ENCODE data around the gene FOXO6.

FOXO6 gene

DNA sequence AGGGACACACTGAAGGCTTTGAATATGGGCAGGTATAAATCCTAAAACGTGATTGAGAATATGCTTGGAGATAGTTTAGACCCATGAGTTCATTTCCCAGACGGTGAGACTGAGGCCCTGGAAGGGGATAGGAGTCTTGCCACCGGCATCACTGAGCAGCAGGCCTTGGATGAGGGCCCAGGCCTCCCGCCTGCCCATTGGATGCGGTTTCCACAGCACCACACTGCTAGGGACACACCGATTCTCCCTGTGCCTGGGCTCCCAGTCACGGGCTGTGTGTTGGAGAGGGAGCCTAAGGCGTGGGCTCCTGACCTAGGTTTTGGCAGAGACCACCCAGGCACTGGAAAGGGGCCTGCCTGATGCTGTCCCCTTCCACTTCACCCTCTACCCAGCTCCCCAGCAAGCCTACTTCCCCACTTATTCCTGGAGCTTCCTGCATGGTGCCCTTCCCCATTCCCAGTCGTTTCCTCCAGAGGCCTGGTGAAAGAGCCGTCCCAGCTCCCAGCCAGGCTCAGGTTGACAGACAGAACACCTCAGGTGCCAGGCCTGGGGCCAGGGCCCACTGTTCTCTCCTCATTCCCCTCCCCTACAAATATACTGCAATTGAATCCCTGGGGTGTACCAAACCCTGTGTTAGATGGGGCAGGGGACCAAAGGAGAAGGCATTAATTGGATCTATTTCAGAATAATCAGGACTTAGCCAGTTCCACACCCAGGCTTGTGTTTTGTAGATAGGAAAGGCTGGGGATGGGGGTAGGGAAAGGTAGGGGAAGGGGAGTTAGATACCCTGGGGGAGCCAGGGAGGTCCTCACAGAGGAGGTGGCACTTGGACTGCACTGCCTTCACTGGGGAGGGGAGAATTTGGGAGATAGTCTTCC, 3.4 kb downstream of the FOXO6 start:
- Histone ChIP-seq H3K4me1 (ENCODE audit: control insufficient read depth, insufficient read depth, low read length) (peaks cover 21% of the 10 kb centered on the region), H3K27me3 (ENCODE audit: control insufficient read depth, insufficient read depth, low read length) (peaks cover 72% of the 10 kb centered on the region), H3K4me2 (ENCODE audit: low read length) (no peak overlapping the region), H3K36me3 (ENCODE audit: insufficient read depth, low read length) (no peaks in the 10 kb centered on the region), H3K9me3 (replicated peaks; ENCODE audit: low read length) (no peaks in the 10 kb centered on the region), H3K4me3 (ENCODE audit: low read length) (no peak overlapping the region), H3K9ac (ENCODE audit: low read depth, low read length) (no peak overlapping the region)

DNA sequence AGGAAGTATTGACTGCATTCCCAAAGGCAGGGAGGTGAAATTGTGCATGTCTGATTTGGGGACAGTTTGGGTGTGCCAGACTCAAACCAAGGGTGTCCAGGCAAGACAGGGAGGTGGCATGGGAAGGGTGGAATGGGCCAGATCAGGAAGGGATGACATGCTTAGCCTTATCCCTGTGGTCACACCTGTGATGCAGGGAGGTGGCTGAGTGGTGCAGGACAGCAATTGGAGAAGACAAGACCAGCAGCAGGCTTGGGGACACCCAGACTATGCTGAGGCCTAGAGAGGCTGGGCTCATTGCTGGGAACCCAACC, 4.0 kb downstream of the FOXO6 start:
- Histone ChIP-seq H3K9me3 (replicated peaks; ENCODE audit: low read length) (no peaks in the 10 kb centered on the region), H3K4me2 (ENCODE audit: low read length) (no peak overlapping the region), H3K4me1 (ENCODE audit: control insufficient read depth, insufficient read depth, low read length) (peaks cover 17% of the 10 kb centered on the region), H3K9ac (ENCODE audit: low read depth, low read length) (no peak overlapping the region), H3K27me3 (ENCODE audit: control insufficient read depth, insufficient read depth, low read length) (peaks cover 72% of the 10 kb centered on the region), H3K36me3 (ENCODE audit: insufficient read depth, low read length) (no peaks in the 10 kb centered on the region), H3K4me3 (ENCODE audit: low read length) (no peak overlapping the region)

DNA sequence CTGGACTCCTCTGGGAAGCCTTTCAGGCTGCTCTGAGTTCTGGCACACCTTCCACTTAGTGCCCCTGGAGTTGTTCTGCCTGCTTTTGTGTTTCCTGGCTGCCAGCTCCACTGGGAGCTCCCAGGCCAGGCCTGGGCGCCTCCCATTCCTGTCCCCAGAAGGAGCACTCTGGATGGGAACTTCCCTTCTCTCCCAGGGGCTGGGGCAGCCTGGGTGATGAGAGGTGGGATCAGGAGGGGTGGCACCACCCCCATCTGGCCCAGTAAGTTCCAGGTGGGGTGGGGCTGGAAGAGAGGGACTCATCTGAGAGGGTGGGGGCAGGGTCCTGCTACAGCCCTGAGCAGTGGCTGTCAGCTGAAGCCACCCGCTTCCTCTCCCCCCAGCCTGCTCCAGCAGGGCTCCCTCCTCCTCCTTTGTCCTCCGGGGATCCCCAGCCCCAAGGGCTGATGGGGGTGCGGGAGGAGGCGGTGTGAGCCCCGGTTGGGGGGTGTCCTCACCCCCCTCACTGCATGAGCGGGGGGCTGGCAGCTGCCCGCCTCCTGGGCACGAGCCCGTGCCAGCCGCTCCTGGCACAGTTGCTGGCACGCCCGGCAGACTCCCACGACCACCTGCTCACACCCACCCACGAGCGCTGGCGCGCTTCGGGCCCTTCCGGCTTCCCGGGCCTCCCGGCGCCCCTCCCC, 4.7 kb downstream of the FOXO6 start:
- peaks cover 12% of the 10 kb centered on the region for H3K4me1 ChIP-seq (ENCODE audit: control insufficient read depth, insufficient read depth, low read length)
- H3K36me3 ChIP-seq (ENCODE audit: insufficient read depth, low read length): no peaks in the 10 kb centered on the region
- no peaks in the 10 kb centered on the region for H3K9me3 ChIP-seq (replicated peaks; ENCODE audit: low read length)
- H3K9ac ChIP-seq (ENCODE audit: low read depth, low read length): no peak overlapping the region
- no peak overlapping the region for H3K4me3 ChIP-seq (ENCODE audit: low read length)
- peak overlapping the region; percentile 41 for H3K4me2 ChIP-seq (ENCODE audit: low read length)
- H3K27me3 ChIP-seq (ENCODE audit: control insufficient read depth, insufficient read depth, low read length): peaks cover 72% of the 10 kb centered on the region

DNA sequence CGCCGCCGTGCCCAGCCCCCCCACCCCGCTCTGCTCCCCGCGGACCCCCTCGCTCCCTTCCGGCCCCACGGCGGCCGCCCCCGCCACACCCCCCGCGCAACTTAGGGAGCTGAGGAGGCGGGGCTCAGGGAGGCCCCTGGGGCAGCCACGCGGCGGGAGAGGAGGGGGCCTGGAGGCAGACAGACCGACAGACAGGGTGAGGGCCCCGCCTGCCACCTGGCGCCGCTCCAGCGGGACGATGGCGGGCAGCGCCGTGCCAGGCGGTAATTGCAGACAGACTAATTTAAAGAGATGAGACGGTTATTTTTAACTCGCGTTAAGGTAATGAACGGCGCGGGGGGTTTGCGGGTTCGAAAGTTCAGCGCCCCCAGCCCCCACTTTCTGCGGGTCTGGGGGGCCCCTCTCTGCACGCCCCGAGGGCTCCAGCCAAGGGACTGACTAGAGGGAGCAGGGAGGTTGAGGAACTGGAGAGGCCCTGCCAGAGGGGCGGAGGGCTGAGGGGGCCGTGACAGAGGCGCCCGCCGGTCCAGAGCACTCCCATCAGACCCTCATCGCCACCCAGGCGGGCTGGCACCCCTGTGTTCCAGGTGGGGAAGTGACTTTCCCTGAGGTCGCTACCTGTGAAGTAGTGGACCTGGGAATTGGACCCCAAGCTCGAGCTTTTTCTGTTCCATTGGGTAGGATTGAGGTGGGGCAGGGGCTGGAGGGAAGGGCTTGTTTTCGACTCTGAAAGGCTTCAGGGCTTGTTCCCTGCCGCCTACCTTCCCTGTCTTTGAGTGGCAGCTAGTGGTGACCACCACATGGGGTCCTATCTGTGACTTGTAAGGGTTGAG, 5.4 kb downstream of the FOXO6 start:
- H3K36me3 ChIP-seq (ENCODE audit: insufficient read depth, low read length): no peaks in the 10 kb centered on the region
- peak overlapping the region; percentile 52 for H3K4me3 ChIP-seq (ENCODE audit: low read length)
- H3K9ac ChIP-seq (ENCODE audit: low read depth, low read length): no peak overlapping the region
- peaks cover 10% of the 10 kb centered on the region for H3K4me1 ChIP-seq (ENCODE audit: control insufficient read depth, insufficient read depth, low read length)
- H3K27me3 ChIP-seq (ENCODE audit: control insufficient read depth, insufficient read depth, low read length): peaks cover 72% of the 10 kb centered on the region
- H3K9me3 ChIP-seq (replicated peaks; ENCODE audit: low read length): no peaks in the 10 kb centered on the region
- H3K4me2 ChIP-seq (ENCODE audit: low read length): peak overlapping the region; percentile 63

DNA sequence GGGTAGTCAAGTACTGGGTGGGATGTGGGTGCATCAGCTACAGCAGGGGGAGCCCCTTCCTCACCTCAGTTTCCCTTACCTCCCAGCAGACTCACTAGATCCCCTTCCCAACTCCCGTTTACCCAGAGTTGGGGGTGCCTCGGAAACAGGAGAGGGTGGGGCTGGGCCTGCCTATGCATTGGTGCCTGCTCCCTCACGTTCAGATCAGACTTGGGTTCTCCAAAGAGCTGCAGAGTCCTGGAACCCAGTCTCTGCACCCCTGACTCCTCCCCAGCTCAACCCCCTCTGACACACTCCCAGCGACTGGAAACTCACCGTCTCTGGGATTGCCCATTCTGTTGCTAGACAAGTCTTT, 6.0 kb downstream of the FOXO6 start:
- Histone ChIP-seq H3K4me3 (ENCODE audit: low read length) (no peak overlapping the region), H3K4me2 (ENCODE audit: low read length) (no peak overlapping the region), H3K27me3 (ENCODE audit: control insufficient read depth, insufficient read depth, low read length) (peaks cover 67% of the 10 kb centered on the region), H3K36me3 (ENCODE audit: insufficient read depth, low read length) (no peaks in the 10 kb centered on the region), H3K4me1 (ENCODE audit: control insufficient read depth, insufficient read depth, low read length) (peaks cover 11% of the 10 kb centered on the region), H3K9ac (ENCODE audit: low read depth, low read length) (no peak overlapping the region), H3K9me3 (replicated peaks; ENCODE audit: low read length) (no peaks in the 10 kb centered on the region)

DNA sequence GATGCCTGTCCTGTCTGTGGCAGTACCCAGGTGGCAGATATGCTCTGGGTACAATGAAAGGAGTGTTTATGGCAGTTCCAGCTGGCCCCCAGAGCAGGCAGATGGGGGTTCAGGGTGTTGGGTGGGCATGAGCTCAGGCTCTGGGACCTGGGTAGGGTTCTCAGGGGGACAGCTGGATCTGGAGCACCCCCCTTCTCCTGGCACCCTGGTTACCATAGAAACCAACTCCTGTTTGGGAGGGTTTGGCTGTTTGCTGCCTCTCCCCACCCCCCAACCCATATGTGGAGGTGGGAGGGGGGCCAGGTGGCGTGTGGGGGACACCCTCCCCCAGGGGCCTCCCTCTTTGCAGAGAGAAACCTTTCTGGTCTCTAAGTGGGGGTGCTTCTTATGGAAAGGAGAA, 7.1 kb downstream of the FOXO6 start:
- Histone ChIP-seq H3K9ac (ENCODE audit: low read depth, low read length) (no peak overlapping the region), H3K36me3 (ENCODE audit: insufficient read depth, low read length) (no peaks in the 10 kb centered on the region), H3K4me2 (ENCODE audit: low read length) (no peak overlapping the region), H3K27me3 (ENCODE audit: control insufficient read depth, insufficient read depth, low read length) (peaks cover 61% of the 10 kb centered on the region), H3K4me3 (ENCODE audit: low read length) (no peak overlapping the region), H3K4me1 (ENCODE audit: control insufficient read depth, insufficient read depth, low read length) (peaks cover 13% of the 10 kb centered on the region), H3K9me3 (replicated peaks; ENCODE audit: low read length) (no peaks in the 10 kb centered on the region)

DNA sequence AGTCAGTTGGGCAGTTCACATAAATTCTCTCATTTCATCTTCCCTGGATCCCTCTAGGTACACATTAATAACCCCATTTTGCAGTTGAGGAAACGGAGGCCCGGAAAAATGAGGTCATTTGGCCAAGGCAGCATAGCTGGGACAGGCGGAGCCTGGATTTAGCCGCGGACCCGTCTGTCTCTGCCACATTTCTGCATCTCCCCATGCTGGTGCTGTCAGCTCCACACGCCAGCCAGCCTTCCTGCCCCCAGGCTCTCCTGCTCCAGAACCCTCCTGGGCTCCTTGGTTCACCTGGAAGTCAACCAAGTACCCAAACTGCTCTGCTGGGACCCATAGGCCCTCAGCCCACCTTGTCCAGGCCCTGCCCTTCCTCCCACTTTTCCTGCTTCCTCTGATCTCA, 7.6 kb downstream of the FOXO6 start:
- Histone ChIP-seq H3K4me2 (ENCODE audit: low read length) (no peak overlapping the region), H3K27me3 (ENCODE audit: control insufficient read depth, insufficient read depth, low read length) (peaks cover 61% of the 10 kb centered on the region), H3K4me1 (ENCODE audit: control insufficient read depth, insufficient read depth, low read length) (peaks cover 13% of the 10 kb centered on the region), H3K9ac (ENCODE audit: low read depth, low read length) (no peak overlapping the region), H3K36me3 (ENCODE audit: insufficient read depth, low read length) (no peaks in the 10 kb centered on the region), H3K9me3 (replicated peaks; ENCODE audit: low read length) (no peaks in the 10 kb centered on the region), H3K4me3 (ENCODE audit: low read length) (no peak overlapping the region)

DNA sequence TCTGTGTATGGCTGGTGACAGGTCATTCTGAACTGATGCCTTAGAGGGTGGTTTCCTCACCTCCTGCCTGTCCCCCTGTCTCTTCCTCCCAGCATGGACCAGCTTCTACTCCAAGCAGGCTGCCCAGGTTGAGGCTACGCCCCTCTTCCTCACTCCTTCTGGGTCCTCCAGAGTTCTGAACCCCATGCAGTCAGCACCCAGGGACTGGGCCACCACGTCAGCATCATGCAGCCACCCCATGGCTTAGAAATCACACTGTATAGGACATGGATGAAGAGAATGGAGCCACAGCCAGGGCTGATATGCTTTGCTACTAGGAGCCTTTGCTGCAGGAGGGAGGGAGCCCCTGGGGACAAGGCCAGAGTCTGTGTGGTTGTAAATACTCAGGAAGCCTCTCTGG, 8.3 kb downstream of the FOXO6 start:
- H3K4me1 ChIP-seq (ENCODE audit: control insufficient read depth, insufficient read depth, low read length): peaks cover 13% of the 10 kb centered on the region
- no peaks in the 10 kb centered on the region for H3K36me3 ChIP-seq (ENCODE audit: insufficient read depth, low read length)
- H3K4me2 ChIP-seq (ENCODE audit: low read length): no peak overlapping the region
- H3K4me3 ChIP-seq (ENCODE audit: low read length): no peak overlapping the region
- H3K9me3 ChIP-seq (replicated peaks; ENCODE audit: low read length): no peaks in the 10 kb centered on the region
- peaks cover 55% of the 10 kb centered on the region for H3K27me3 ChIP-seq (ENCODE audit: control insufficient read depth, insufficient read depth, low read length)
- H3K9ac ChIP-seq (ENCODE audit: low read depth, low read length): no peak overlapping the region

DNA sequence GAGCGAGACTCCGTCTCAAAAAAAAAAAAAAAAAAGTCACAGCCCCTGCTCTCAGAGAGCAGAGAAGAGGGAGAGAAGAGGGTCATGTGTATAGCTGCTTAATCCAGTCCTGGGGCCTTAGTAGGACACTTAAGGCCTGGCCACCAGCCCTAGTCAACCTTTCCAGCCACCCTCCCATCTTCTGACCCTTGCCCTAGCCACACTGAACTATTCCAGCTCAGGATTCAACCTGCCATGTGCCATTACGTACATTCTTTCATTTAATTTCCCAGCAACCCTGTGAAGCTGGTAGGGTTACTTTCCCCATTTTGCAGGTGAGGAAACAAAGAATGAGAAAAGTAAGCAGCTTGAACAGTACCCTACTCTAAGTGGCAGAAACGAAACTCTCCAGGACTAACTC, 9.0 kb downstream of the FOXO6 start:
- no peaks in the 10 kb centered on the region for H3K36me3 ChIP-seq (ENCODE audit: insufficient read depth, low read length)
- H3K4me3 ChIP-seq (ENCODE audit: low read length): no peak overlapping the region
- H3K4me1 ChIP-seq (ENCODE audit: control insufficient read depth, insufficient read depth, low read length): peaks cover 13% of the 10 kb centered on the region
- no peaks in the 10 kb centered on the region for H3K9me3 ChIP-seq (replicated peaks; ENCODE audit: low read length)
- no peak overlapping the region for H3K9ac ChIP-seq (ENCODE audit: low read depth, low read length)
- peaks cover 48% of the 10 kb centered on the region for H3K27me3 ChIP-seq (ENCODE audit: control insufficient read depth, insufficient read depth, low read length)
- no peak overlapping the region for H3K4me2 ChIP-seq (ENCODE audit: low read length)

DNA sequence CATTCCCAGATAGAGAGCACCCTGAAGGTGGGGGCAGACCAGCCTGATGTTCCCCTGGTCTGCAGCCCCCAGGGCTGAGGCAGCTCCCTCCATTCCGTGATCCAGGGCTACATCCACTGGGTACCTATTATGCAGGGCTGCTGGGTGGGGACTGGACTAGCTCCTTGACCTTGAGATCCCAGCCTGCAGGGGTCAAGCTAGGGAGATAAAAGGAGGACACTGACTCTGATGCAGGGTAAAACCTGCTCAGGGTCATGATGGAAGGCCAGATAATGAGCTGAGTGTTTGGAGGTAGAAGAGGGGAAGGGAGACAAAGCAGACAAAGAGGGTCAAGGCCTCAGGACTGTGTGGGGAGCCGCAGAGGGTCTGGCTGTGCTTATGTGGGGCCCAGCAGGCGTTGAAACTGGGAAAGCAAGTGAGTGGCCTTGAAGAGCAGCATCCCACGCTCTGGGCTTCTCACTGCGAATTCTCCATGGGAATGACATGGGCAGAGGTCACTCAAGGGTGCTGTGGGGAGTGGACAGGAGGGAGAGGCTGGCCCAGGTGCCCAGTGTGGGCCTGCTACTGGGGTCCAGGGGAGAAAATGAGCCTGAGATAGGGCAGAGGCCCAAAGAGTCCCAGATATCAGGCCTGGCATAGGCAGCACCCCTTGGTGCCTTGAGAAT, 9.7 kb downstream of the FOXO6 start:
- Histone ChIP-seq H3K4me3 (ENCODE audit: low read length) (no peak overlapping the region), H3K4me2 (ENCODE audit: low read length) (no peak overlapping the region), H3K9ac (ENCODE audit: low read depth, low read length) (no peak overlapping the region), H3K4me1 (ENCODE audit: control insufficient read depth, insufficient read depth, low read length) (peaks cover 13% of the 10 kb centered on the region), H3K9me3 (replicated peaks; ENCODE audit: low read length) (no peaks in the 10 kb centered on the region), H3K27me3 (ENCODE audit: control insufficient read depth, insufficient read depth, low read length) (peaks cover 45% of the 10 kb centered on the region), H3K36me3 (ENCODE audit: insufficient read depth, low read length) (no peaks in the 10 kb centered on the region)
